Ishikawa (cell line): ENCODE measurements around the gene LCN6.

Experiments
- CEBPB ChIP-seq: IDR thresholded peaks from 2 replicates; pipeline ENCODE4 v1.6.1; 2012
- EP300 ChIP-seq: IDR thresholded peaks from 2 replicates; pipeline ENCODE4 v1.6.1; 2012; ENCODE audit warnings: borderline replicate concordance
- FOXM1 ChIP-seq: IDR thresholded peaks from 2 replicates; pipeline ENCODE4 v1.6.1; 2012; ENCODE audit warnings: low read depth, borderline replicate concordance
- MAX ChIP-seq: IDR thresholded peaks from 2 replicates; pipeline ENCODE4 v1.6.1; 2012
- NFIC ChIP-seq: IDR thresholded peaks from 2 replicates; pipeline ENCODE4 v1.6.1; 2012
- RAD21 ChIP-seq: IDR thresholded peaks from 2 replicates; pipeline ENCODE4 v1.6.1; 2012; ENCODE audit warnings: low read depth
- REST ChIP-seq: IDR thresholded peaks from 2 replicates; pipeline ENCODE4 v1.6.1; 2012; ENCODE audit warnings: low read depth, mild to moderate bottlenecking
- TAF1 ChIP-seq: IDR thresholded peaks from 2 replicates; pipeline ENCODE4 v1.6.1; 2012; ENCODE audit warnings: low read depth, mild to moderate bottlenecking
- TEAD4 ChIP-seq: IDR thresholded peaks from 2 replicates; pipeline ENCODE4 v1.6.1; 2012
- YY1 ChIP-seq: IDR thresholded peaks from 2 replicates; pipeline ENCODE4 v1.6.1; 2012; ENCODE audit warnings: low read depth
- ZBTB7A ChIP-seq: IDR thresholded peaks from 2 replicates; pipeline ENCODE4 v1.6.1; 2012; ENCODE audit warnings: low read depth

DNA sequence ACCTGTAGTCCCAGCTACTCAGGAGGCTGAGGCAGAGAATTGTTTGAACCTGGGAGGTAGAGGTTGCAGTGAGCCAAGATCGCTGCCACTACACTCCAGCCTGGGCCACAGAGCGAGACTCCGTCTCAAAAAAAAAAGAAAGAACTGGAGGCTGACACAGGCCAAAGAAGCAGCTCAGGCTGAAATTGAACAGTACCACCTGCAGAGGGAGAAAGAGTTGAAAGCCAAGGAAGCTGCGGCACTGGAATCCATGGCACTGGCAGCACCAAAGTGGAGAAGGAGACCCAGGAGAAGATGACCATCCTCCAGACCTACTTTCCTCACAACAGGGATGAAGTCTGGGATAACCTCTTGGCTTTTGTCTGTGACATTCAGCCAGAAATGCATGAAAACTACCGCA is 31.5 kb upstream of the LCN6 start:
- TF ChIP-seq REST (no peak), RAD21 (no peak), TAF1 (no peak), TEAD4 (no peak), MAX (no peak), EP300 (no peak), YY1 (no peak), FOXM1 (no peak), ZBTB7A (no peak), NFIC (no peak), CEBPB (no peak)
